ENCODE measurements around the gene FGF7. TPM values are rescaled to one million over a fixed set of nuclear protein-coding genes. Genes with fewer than 3 reads are reported as not detected.
"Not testable (repeated sequence)": the region's sequence is repeated elsewhere in the genome, so short reads cannot be mapped to it uniquely, and the experiment has no call there.

FGF7 gene
- total RNA-seq, 2 experiments from 2014 or later, result not detected

- intact Hi-C loops (cut with DNase I, micrococcal nuclease), result no loop called here
- CTCF ChIA-PET, result no interaction called here
Measured at GRCh38 chr15:49507261-49507660, 84.2 kb downstream of the FGF7 start.

GRCh38 chr15:49512739-49513138, 89.7 kb downstream of the FGF7 start:
- H3K4me3 Mint-ChIP-seq; DNase-seq; H3K27me3 Mint-ChIP-seq; H3K4me3 ChIP-seq (ENCODE audit: low read length); CTCF ChIA-PET; H3K36me3 Mint-ChIP-seq (ENCODE audit: low read depth); H3K9me3 Mint-ChIP-seq; H3K4me1 Mint-ChIP-seq (ENCODE audit: low read depth); POLR2A ChIA-PET; ATAC-seq (ENCODE audit: poor library complexity); H3K36me3 ChIP-seq (ENCODE audit: insufficient read depth, low read length); intact Hi-C loops (cut with DNase I, micrococcal nuclease); H3K9me3 ChIP-seq (ENCODE audit: control insufficient read depth in 1 of 2, insufficient read depth in 1 of 2, low read length in 2 of 2); H3K27me3 ChIP-seq (ENCODE audit: control insufficient read depth in 1 of 2, insufficient read depth in 2 of 2, low read length in 2 of 2); H3K27ac Mint-ChIP-seq; H3K4me1 ChIP-seq (ENCODE audit: insufficient read depth, low read length); H3K27ac ChIP-seq (ENCODE audit: low read depth in 1 of 2, low read length in 2 of 2): not testable (repeated sequence)

More at GRCh38 chr15:49507261-49507660, 84.2 kb downstream of the FGF7 start:
- Histone ChIP-seq H3K4me1 (ENCODE audit: insufficient read depth, low read length) (no peaks in the 10 kb centered on the region), H3K27me3 (ENCODE audit: control insufficient read depth in 1 of 2, insufficient read depth in 2 of 2, low read length in 2 of 2) (no peaks in the 10 kb centered on the region), H3K4me3 (ENCODE audit: low read length) (no peak overlapping the region), H3K27ac (ENCODE audit: low read depth in 1 of 2, low read length in 2 of 2) (no peak overlapping the region), H3K36me3 (ENCODE audit: insufficient read depth, low read length) (no peaks in the 10 kb centered on the region), H3K9me3 (ENCODE audit: control insufficient read depth in 1 of 2, insufficient read depth in 1 of 2, low read length in 2 of 2) (no peaks in the 10 kb centered on the region)
- Mint-ChIP-seq H3K4me1 (ENCODE audit: low read depth) (no peaks in the 10 kb centered on the region), H3K27me3 (no peaks in the 10 kb centered on the region), H3K27ac (no peak overlapping the region), H3K36me3 (ENCODE audit: low read depth) (peaks cover 4% of the 10 kb centered on the region), H3K9me3 (peaks cover 4% of the 10 kb centered on the region), H3K4me3 (no peak overlapping the region)
- DNase-seq (no peak), ATAC-seq (ENCODE audit: poor library complexity) (no peak)
- POLR2A ChIA-PET, result no interaction called here
- TF ChIP-seq CTCF (IDR thresholded peaks at IDR 0.05), result no peak

GRCh38 chr15:49521802-49522201, 98.8 kb downstream of the FGF7 start:
- no peak overlapping the region for H3K4me3 ChIP-seq (ENCODE audit: low read length)
- Mint-ChIP-seq H3K27ac (no peak overlapping the region), H3K9me3 (peaks cover 31% of the 10 kb centered on the region), H3K4me1 (ENCODE audit: low read depth) (no peaks in the 10 kb centered on the region), H3K27me3 (no peaks in the 10 kb centered on the region), H3K4me3 (no peak overlapping the region), H3K36me3 (ENCODE audit: low read depth) (no peaks in the 10 kb centered on the region)
- DNase-seq (no peak), ATAC-seq (ENCODE audit: poor library complexity) (no peak)
- ChIA-PET POLR2A (no interaction called here), CTCF (no interaction called here)
- no peaks in the 10 kb centered on the region for H3K36me3 ChIP-seq (ENCODE audit: insufficient read depth, low read length)
- intact Hi-C loops (cut with DNase I, micrococcal nuclease), result loop anchor here in 1 of 2 experiments (10.0 kb wide), 1 partner anchor 57 kb away; no protein-coding TSS in a partner anchor
- H3K27ac ChIP-seq (ENCODE audit: low read depth in 1 of 2, low read length in 2 of 2), result no peak overlapping the region
- TF ChIP-seq CTCF (IDR thresholded peaks at IDR 0.05), result no peak
- no peaks in the 10 kb centered on the region for H3K4me1 ChIP-seq (ENCODE audit: insufficient read depth, low read length)
- peaks cover 11 to 19% of the 10 kb centered on the region in 2 experiments for H3K9me3 ChIP-seq (ENCODE audit: control insufficient read depth in 1 of 2, insufficient read depth in 1 of 2, low read length in 2 of 2)
- H3K27me3 ChIP-seq (ENCODE audit: control insufficient read depth in 1 of 2, insufficient read depth in 2 of 2, low read length in 2 of 2), result peaks cover 0 to 5% of the 10 kb centered on the region in 2 experiments

- POLR2A ChIA-PET, result interaction anchor here (0.6 kb wide), 1 partner anchor 99 kb away, joined by 3 read pairs; no protein-coding TSS in a partner anchor
- H3K27me3 ChIP-seq (ENCODE audit: control insufficient read depth in 1 of 2, insufficient read depth in 2 of 2, low read length in 2 of 2), result no peaks in the 10 kb centered on the region
- H3K36me3 ChIP-seq (ENCODE audit: insufficient read depth, low read length), result no peaks in the 10 kb centered on the region
- no peaks in the 10 kb centered on the region for H3K4me1 Mint-ChIP-seq (ENCODE audit: low read depth)
- H3K27ac Mint-ChIP-seq, result no peak overlapping the region
- peaks cover 6% of the 10 kb centered on the region in 2 experiments for H3K9me3 ChIP-seq (ENCODE audit: control insufficient read depth in 1 of 2, insufficient read depth in 1 of 2, low read length in 2 of 2)
- H3K4me3 Mint-ChIP-seq, result no peak overlapping the region
- H3K9me3 Mint-ChIP-seq, result peaks cover 20% of the 10 kb centered on the region
- no peak overlapping the region for H3K27ac ChIP-seq (ENCODE audit: low read depth in 1 of 2, low read length in 2 of 2)
- H3K36me3 Mint-ChIP-seq (ENCODE audit: low read depth), result no peaks in the 10 kb centered on the region
- no peaks in the 10 kb centered on the region for H3K4me1 ChIP-seq (ENCODE audit: insufficient read depth, low read length)
- no peaks in the 10 kb centered on the region for H3K27me3 Mint-ChIP-seq
- DNase-seq (no peak), ATAC-seq (ENCODE audit: poor library complexity) (no peak)
- no peak overlapping the region for H3K4me3 ChIP-seq (ENCODE audit: low read length)
- no peak for TF ChIP-seq CTCF (IDR thresholded peaks at IDR 0.05)
- intact Hi-C loops (cut with DNase I, micrococcal nuclease), result loop anchor here in 1 of 2 experiments (10.0 kb wide), 1 partner anchor 63 kb away; no protein-coding TSS in a partner anchor
- CTCF ChIA-PET, result no interaction called here
Measured at GRCh38 chr15:49528289-49528688, 105.2 kb downstream of the FGF7 start.
